Mucosa of descending colon (tissue), 3 donors: ENCODE results near the gene PDZRN3. TPM values are rescaled to one million over a fixed set of nuclear protein-coding genes. Genes with fewer than 3 reads are reported as not detected.
A peak's percentile ranks its signal among the peaks of the same experiment; 100 is the strongest.

Source experiments
- ATAC-seq: fragments of 200-7000 bp; cut with Tn5 transposase; one replicate; pipeline ENCODE4 v1.9.1; 2020; ENCODE audit warnings: mild to moderate bottlenecking, moderate library complexity
- DNase-seq, 3 donors: peaks; one replicate each; pipeline ENCODE4 v3.0.0-alpha.2; 2020
- H3K36me3 ChIP-seq: fragments of 200-600 bp; one replicate; pipeline ENCODE4 v1.8.0; 2021; ENCODE audit warnings: low read depth, mild to moderate bottlenecking
- H3K4me1 ChIP-seq: fragments of 200-600 bp; one replicate; pipeline ENCODE4 v1.8.0; 2021; ENCODE audit warnings: low read depth, mild to moderate bottlenecking
- H3K4me3 ChIP-seq: fragments of 200-600 bp; one replicate; pipeline ENCODE4 v1.8.0; 2021; ENCODE audit warnings: mild to moderate bottlenecking
- H3K9me3 ChIP-seq: fragments of 200-600 bp; one replicate; pipeline ENCODE4 v1.8.0; 2021; ENCODE audit warnings: mild to moderate bottlenecking
- CTCF ChIP-seq: fragments of 200-600 bp; IDR thresholded peaks from one replicate; pipeline ENCODE4 v1.8.0; 2022; ENCODE audit warnings: antibody characterized with exemption, mild to moderate bottlenecking
- intact Hi-C, 2 donors: fragments of 100-400 bp; cut with DNase I in 1 of 2; cut with micrococcal nuclease in 1 of 2; formaldehyde crosslinking; loops; one replicate each; pipeline versions ENCODE4 v1.11.0 to v1.11.1; 2022; cut with DNase I, micrococcal nuclease
- total RNA-seq, 3 donors: library from RNA; stranded (reverse); fragmentation: NEBNext Ultra II Directional in 2 of 3; extraction: Animal tissue kit (Norgen Biotek cat#: 25700) in 2 of 3; gene quantifications; one replicate each; pipeline versions ENCODE4 v1.2.1 to v1.2.4, GENCODE V29; 2021 to 2023
- donor health status: DM: no; HTN: no; CAD: no; lungs with moderate emphysema.
- donor health status: DM: no; HTN: no; CAD: no.
- donor health status: DM: no; HTN: yes; CAD: no.

Gene PDZRN3
- total RNA-seq, 3 donors from 2014 or later, result 17.9 to 147 (median 18.5) TPM

GRCh38 chr3:73558727-73559075 lies 66.0 kb downstream of the PDZRN3 start:
- Histone ChIP-seq H3K4me3 (no peak overlapping the region), H3K9me3 (no peaks in the 10 kb centered on the region), H3K36me3 (no peaks in the 10 kb centered on the region), H3K4me1 (peaks cover 3% of the 10 kb centered on the region)
- intact Hi-C loops, result no loop called here
- DNase-seq (no peak), ATAC-seq (no peak)
- no peak for TF ChIP-seq CTCF

- ATAC-seq, result no peak
- intact Hi-C loops, result no loop called here
- TF ChIP-seq CTCF, result no peak
- H3K4me1 ChIP-seq, result peaks cover 3% of the 10 kb centered on the region
- H3K36me3 ChIP-seq, result no peaks in the 10 kb centered on the region
- DNase-seq, result no peak
- H3K9me3 ChIP-seq, result no peaks in the 10 kb centered on the region
- H3K4me3 ChIP-seq, result no peak overlapping the region
These were observed 66.6 kb downstream of the PDZRN3 start for GRCh38 chr3:73557986-73558726.

GRCh38 chr3:73556520-73557372 lies 68.0 kb downstream of the PDZRN3 start:
- Histone ChIP-seq H3K9me3 (no peaks in the 10 kb centered on the region), H3K4me3 (no peak overlapping the region), H3K4me1 (peaks cover 3% of the 10 kb centered on the region), H3K36me3 (no peaks in the 10 kb centered on the region)
- no peak for ATAC-seq
- intact Hi-C loops, result no loop called here
- DNase-seq, result no peak
- no peak for TF ChIP-seq CTCF

- H3K4me3 ChIP-seq, result no peak overlapping the region
- TF ChIP-seq CTCF, result no peak
- no peaks in the 10 kb centered on the region for H3K9me3 ChIP-seq
- no peak for ATAC-seq
- intact Hi-C loops, result no loop called here
- H3K4me1 ChIP-seq, result peaks cover 3% of the 10 kb centered on the region
- H3K36me3 ChIP-seq, result no peaks in the 10 kb centered on the region
- DNase-seq, result no peak
These were observed 69.7 kb downstream of the PDZRN3 start for GRCh38 chr3:73555076-73555475.

- no peak for DNase-seq
- Histone ChIP-seq H3K4me1 (peaks cover 12% of the 10 kb centered on the region), H3K9me3 (no peaks in the 10 kb centered on the region), H3K4me3 (no peak overlapping the region), H3K36me3 (no peaks in the 10 kb centered on the region)
- peak; percentile 31 for ATAC-seq
- intact Hi-C loops, result no loop called here
- TF ChIP-seq CTCF, result no peak
These were observed 72.0 kb downstream of the PDZRN3 start for GRCh38 chr3:73552700-73553099.
